Prostate gland (tissue), 2 donors: ENCODE measurements around the gene MAGEB16.

Source experiments
- POLR2A ChIP-seq: fragments of 450-650 bp; IDR thresholded peaks from one replicate; pipeline ENCODE4 v1.6.1; 2016; ENCODE audit warnings: antibody characterized with exemption, mild to moderate bottlenecking
- TF ChIP-seq, protein P1 (sequence below), 4 experiments: fragments of 200-600 bp in 2 of 4; fragments of 450-650 bp in 2 of 4; sonication (generic) in 2 of 4; IDR thresholded peaks; 1 replicate in 3 of 4; 2 replicates in 1 of 4; pipeline ENCODE4 v1.5.1; 2016 to 2019; ENCODE audit warnings: antibody characterized with exemption in 4 of 4, mild to moderate bottlenecking in 2 of 4, moderate library complexity in 2 of 4

DNA sequence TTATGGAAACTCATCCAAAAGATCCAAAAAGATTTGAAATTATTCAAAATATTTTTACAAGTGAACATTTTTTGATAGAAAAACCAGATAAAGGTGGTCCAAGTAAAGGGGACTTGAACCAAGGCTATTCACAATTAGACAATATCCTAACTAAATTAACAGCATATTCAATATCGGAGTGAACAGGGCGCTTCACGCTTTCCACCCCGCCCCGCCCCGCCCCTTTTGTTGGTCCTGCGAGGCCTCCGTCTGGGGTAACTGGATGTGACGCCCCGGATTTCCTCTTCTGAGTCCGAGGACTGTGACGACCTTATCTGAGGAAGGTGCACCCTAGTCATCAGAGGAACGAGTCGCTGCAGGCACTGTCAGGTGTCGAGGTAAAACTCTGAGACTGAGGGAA lies at the start of gene MAGEB16:
- TF ChIP-seq POLR2A = no peak
- TF ChIP-seq, protein P1, sequence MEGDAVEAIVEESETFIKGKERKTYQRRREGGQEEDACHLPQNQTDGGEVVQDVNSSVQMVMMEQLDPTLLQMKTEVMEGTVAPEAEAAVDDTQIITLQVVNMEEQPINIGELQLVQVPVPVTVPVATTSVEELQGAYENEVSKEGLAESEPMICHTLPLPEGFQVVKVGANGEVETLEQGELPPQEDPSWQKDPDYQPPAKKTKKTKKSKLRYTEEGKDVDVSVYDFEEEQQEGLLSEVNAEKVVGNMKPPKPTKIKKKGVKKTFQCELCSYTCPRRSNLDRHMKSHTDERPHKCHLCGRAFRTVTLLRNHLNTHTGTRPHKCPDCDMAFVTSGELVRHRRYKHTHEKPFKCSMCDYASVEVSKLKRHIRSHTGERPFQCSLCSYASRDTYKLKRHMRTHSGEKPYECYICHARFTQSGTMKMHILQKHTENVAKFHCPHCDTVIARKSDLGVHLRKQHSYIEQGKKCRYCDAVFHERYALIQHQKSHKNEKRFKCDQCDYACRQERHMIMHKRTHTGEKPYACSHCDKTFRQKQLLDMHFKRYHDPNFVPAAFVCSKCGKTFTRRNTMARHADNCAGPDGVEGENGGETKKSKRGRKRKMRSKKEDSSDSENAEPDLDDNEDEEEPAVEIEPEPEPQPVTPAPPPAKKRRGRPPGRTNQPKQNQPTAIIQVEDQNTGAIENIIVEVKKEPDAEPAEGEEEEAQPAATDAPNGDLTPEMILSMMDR (IDR thresholded peaks at IDR 0.05) = no peak
